Measurements from ENCODE around the gene ABLIM2. TPM values are rescaled to one million over a fixed set of nuclear protein-coding genes. Genes with fewer than 3 reads are reported as not detected.

Gene ABLIM2
- total and polyA plus RNA-seq, 2 of the 4 experiments (the other 2 are of a cell fraction): under 0.01 to 0.10 TPM

DNA sequence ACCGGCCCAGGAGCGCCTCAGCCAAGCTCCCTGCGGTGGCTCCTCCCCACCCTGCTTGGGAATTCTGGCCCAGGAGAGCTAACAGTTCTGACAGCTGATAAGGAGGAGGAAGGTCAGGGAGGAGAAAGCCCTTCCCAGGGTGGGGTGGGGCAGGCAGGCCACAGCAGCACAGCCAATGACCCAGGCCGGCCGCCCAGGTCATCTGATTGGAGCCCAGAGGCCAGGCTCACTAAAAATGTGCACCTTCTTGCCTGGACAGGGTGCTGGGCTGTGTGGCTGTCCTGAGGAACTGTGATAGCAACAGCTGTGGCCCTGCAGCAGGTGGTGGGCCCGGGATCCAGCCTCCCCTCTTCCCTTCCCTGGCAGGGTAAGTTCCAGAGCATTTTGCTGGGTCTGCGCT is 23.2 kb upstream of the ABLIM2 start:
- Histone ChIP-seq H2BK120ac (ENCODE audit: low read depth, low read length) (no peak overlapping the region), H3K4ac (ENCODE audit: low read depth, low read length) (no peak overlapping the region), H3K4me2 (ENCODE audit: low read depth, low read length) (no peak overlapping the region), H3K27me3 (ENCODE audit: control insufficient read depth, insufficient read depth, low read length) (peaks cover 13% of the 10 kb centered on the region; the same call in 1 of the 2 replicates), H3K27ac (ENCODE audit: insufficient read depth, low read length) (no peak overlapping the region), H3K79me1 (ENCODE audit: low read depth in 1 of 2, low read length in 2 of 2) (no peaks in the 10 kb centered on the region), H3K56ac (ENCODE audit: extremely low read depth, insufficient read depth, low read length) (no peak overlapping the region), H3K18ac (ENCODE audit: low read depth, low read length) (no peak overlapping the region), H2BK15ac (ENCODE audit: low read depth, low read length) (no peak overlapping the region), H4K5ac (ENCODE audit: low read depth, low read length) (no peak overlapping the region), H3K23ac (ENCODE audit: low read depth, low read length) (no peak overlapping the region), H2AK9ac (replicated peaks; ENCODE audit: low read depth, low read length, poor library complexity) (peak overlapping the region; percentile 81), H4K20me1 (ENCODE audit: insufficient read depth, low read length) (peaks cover 3% of the 10 kb centered on the region; the same call in 1 of the 2 replicates), H3K4me1 (ENCODE audit: control insufficient read depth, insufficient read depth, low read length) (peaks cover 9% of the 10 kb centered on the region), H4K8ac (ENCODE audit: low read depth in 2 of 2, low read length in 2 of 2) (no peak overlapping the region), H3K36me3 (ENCODE audit: control insufficient read depth, insufficient read depth, low read length) (no peaks in the 10 kb centered on the region), H3K4me3 (ENCODE audit: insufficient read depth, low read depth, low read length) (no peak overlapping the region), H3K14ac (replicated peaks; ENCODE audit: low read depth, low read length) (no peak overlapping the region), H3K9me1 (ENCODE audit: insufficient read depth, low read length) (peaks cover 16% of the 10 kb centered on the region), H2AFZ (replicated peaks; ENCODE audit: low read length, poor library complexity) (peak overlapping the region; percentile 11), H4K91ac (ENCODE audit: insufficient read depth, low read depth, low read length) (no peak overlapping the region), H2AK5ac (ENCODE audit: low read depth, low read length) (peak overlapping the region; percentile 65; the same call in 1 of the 2 replicates), H2BK5ac (ENCODE audit: low read depth, low read length, poor library complexity, severe bottlenecking) (no peak overlapping the region), H3K9ac (ENCODE audit: low read depth, low read length) (no peak overlapping the region), H3K9me3 (ENCODE audit: control insufficient read depth, insufficient read depth, low read length) (no peaks in the 10 kb centered on the region), H2BK20ac (ENCODE audit: low read depth, low read length) (no peak overlapping the region)
- intact Hi-C loops (cut with micrococcal nuclease): no loop called here
- dilution Hi-C loops (cut with HindIII; ENCODE audit: low sequenced_read_pairs, unreplicated experiment): no loop called here
- DNase-seq (no peak), ATAC-seq (ENCODE audit: low read depth) (no peak)
- no TSS peak for BruUV-seq (replicated peaks)
- ChIA-PET CTCF (no interaction called here), POLR2A (ENCODE audit: unreplicated experiment) (no interaction called here)
- 69% methylated on average over 6 of the region's 7 CpGs; no CpG with 5 or more reads in 1 of the 2 experiments for WGBS, 2 experiments (ENCODE audit: extremely low coverage in 2 of 2, insufficient read length in 1 of 2)
- in situ Hi-C loops (cut with MboI; ENCODE audit: low sequenced_read_pairs): no loop called here
- TF ChIP-seq RCOR1 (IDR thresholded peaks at IDR 0.05; ENCODE audit: insufficient replicate concordance, low read length) (no peak), NFE2L2 (IDR thresholded peaks at IDR 0.05; ENCODE audit: low read depth, low read length) (no peak), MXI1 (IDR thresholded peaks at IDR 0.05; ENCODE audit: borderline replicate concordance, low read depth, low read length) (no peak), CHD1 (IDR thresholded peaks at IDR 0.05; ENCODE audit: low read depth, low read length) (no peak), CEBPB (IDR thresholded peaks at IDR 0.05; ENCODE audit: low read depth, low read length) (no peak), SMC3 (IDR thresholded peaks at IDR 0.05; ENCODE audit: low read depth, low read length) (no peak), RAD21 (IDR thresholded peaks at IDR 0.05; ENCODE audit: low read length) (no peak), BHLHE40 (IDR thresholded peaks at IDR 0.05; ENCODE audit: low read depth, low read length) (no peak), POLR2A (IDR thresholded peaks at IDR 0.05; ENCODE audit: low read depth, low read length) (no peak), MAZ (IDR thresholded peaks at IDR 0.05; ENCODE audit: borderline replicate concordance, low read depth, low read length) (no peak), MAFK (IDR thresholded peaks at IDR 0.05; ENCODE audit: low read depth, low read length) (no peak), RFX5 (IDR thresholded peaks at IDR 0.05; ENCODE audit: low read depth, low read length) (no peak), FOS (IDR thresholded peaks at IDR 0.05; ENCODE audit: low read depth, low read length) (no peak)
- TF ChIP-seq, protein P1, sequence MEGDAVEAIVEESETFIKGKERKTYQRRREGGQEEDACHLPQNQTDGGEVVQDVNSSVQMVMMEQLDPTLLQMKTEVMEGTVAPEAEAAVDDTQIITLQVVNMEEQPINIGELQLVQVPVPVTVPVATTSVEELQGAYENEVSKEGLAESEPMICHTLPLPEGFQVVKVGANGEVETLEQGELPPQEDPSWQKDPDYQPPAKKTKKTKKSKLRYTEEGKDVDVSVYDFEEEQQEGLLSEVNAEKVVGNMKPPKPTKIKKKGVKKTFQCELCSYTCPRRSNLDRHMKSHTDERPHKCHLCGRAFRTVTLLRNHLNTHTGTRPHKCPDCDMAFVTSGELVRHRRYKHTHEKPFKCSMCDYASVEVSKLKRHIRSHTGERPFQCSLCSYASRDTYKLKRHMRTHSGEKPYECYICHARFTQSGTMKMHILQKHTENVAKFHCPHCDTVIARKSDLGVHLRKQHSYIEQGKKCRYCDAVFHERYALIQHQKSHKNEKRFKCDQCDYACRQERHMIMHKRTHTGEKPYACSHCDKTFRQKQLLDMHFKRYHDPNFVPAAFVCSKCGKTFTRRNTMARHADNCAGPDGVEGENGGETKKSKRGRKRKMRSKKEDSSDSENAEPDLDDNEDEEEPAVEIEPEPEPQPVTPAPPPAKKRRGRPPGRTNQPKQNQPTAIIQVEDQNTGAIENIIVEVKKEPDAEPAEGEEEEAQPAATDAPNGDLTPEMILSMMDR (conservative IDR thresholded peaks at IDR 0.05; ENCODE audit: low read depth, low read length): no peak
- TF ChIP-seq, protein P2, sequence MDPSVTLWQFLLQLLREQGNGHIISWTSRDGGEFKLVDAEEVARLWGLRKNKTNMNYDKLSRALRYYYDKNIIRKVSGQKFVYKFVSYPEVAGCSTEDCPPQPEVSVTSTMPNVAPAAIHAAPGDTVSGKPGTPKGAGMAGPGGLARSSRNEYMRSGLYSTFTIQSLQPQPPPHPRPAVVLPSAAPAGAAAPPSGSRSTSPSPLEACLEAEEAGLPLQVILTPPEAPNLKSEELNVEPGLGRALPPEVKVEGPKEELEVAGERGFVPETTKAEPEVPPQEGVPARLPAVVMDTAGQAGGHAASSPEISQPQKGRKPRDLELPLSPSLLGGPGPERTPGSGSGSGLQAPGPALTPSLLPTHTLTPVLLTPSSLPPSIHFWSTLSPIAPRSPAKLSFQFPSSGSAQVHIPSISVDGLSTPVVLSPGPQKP (IDR thresholded peaks at IDR 0.05; ENCODE audit: borderline replicate concordance, low read depth, low read length): no peak
- TF ChIP-seq, protein P3, sequence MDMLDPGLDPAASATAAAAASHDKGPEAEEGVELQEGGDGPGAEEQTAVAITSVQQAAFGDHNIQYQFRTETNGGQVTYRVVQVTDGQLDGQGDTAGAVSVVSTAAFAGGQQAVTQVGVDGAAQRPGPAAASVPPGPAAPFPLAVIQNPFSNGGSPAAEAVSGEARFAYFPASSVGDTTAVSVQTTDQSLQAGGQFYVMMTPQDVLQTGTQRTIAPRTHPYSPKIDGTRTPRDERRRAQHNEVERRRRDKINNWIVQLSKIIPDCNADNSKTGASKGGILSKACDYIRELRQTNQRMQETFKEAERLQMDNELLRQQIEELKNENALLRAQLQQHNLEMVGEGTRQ (IDR thresholded peaks at IDR 0.05; ENCODE audit: low read depth, low read length): no peak
